GM18505 (cell line): Measurements from ENCODE around the gene SLC6A15.

Experiments used
- ATAC-seq: cut with Tn5 transposase; IDR thresholded peaks from one replicate; pipeline ENCODE4 v1.9.1; 2021; ENCODE audit not compliant: unreplicated experiment
- POLR2A ChIP-seq: IDR thresholded peaks from 4 replicates; pipeline ENCODE4 v1.6.1; 2011; ENCODE audit warnings: borderline replicate concordance; ENCODE audit not compliant: insufficient read depth, insufficient read length; ENCODE audit errors: extremely low read depth

Gene SLC6A15

GRCh38 chr12:84911271-84912197 lies 1.1 kb downstream of the SLC6A15 start:
- TF ChIP-seq POLR2A: no peak
- no peak for ATAC-seq

- no peak for ATAC-seq
- TF ChIP-seq POLR2A: no peak
Measured at GRCh38 chr12:84910549-84911241, 1.9 kb downstream of the SLC6A15 start.

- ATAC-seq: no peak
- TF ChIP-seq POLR2A: no peak
Measured at GRCh38 chr12:84904051-84904450, 8.5 kb downstream of the SLC6A15 start.

GRCh38 chr12:84891106-84891838 lies 21.3 kb downstream of the SLC6A15 start:
- TF ChIP-seq POLR2A: no peak
- ATAC-seq: no peak

- ATAC-seq: no peak
- TF ChIP-seq POLR2A: no peak
Measured at GRCh38 chr12:84889818-84890217, 22.8 kb downstream of the SLC6A15 start.

GRCh38 chr12:84888861-84889260 lies 23.7 kb downstream of the SLC6A15 start:
- TF ChIP-seq POLR2A: no peak
- no peak for ATAC-seq

- no peak for ATAC-seq
Measured at GRCh38 chr12:84877340-84877739, 35.3 kb downstream of the SLC6A15 start.

GRCh38 chr12:84875241-84875640 lies 37.4 kb downstream of the SLC6A15 start:
- no peak for TF ChIP-seq POLR2A
- no peak for ATAC-seq

More at GRCh38 chr12:84877340-84877739, 35.3 kb downstream of the SLC6A15 start:
- no peak for TF ChIP-seq POLR2A

GRCh38 chr12:84874825-84875139 lies 37.8 kb downstream of the SLC6A15 start:
- no peak for TF ChIP-seq POLR2A
- no peak for ATAC-seq

- no peak for TF ChIP-seq POLR2A
- ATAC-seq: peak; percentile 96
Measured at GRCh38 chr12:84874125-84874824, 38.3 kb downstream of the SLC6A15 start.

GRCh38 chr12:84862186-84862585 lies 50.4 kb downstream of the SLC6A15 start:
- no peak for TF ChIP-seq POLR2A
- no peak for ATAC-seq

GRCh38 chr12:84860718-84861117 lies 51.9 kb downstream of the SLC6A15 start:
- no peak for ATAC-seq
- TF ChIP-seq POLR2A: no peak

GRCh38 chr12:84858796-84859195 lies 53.8 kb downstream of the SLC6A15 start:
- no peak for ATAC-seq
- TF ChIP-seq POLR2A: no peak
